H1 (cell line): ENCODE data around the gene LOXHD1. TPM values are rescaled to one million over a fixed set of nuclear protein-coding genes. Genes with fewer than 3 reads are reported as not detected.

Source experiments
- CTCF ChIA-PET: fragments of 300-600 bp; sonication (Branson Sonifier 250); formaldehyde crosslinking; loops from one replicate; lab custom pipeline; 2021; ENCODE audit not compliant: partially characterized antibody; lab: Charles Lee
- POLR2A ChIA-PET: fragments of 300-600 bp; sonication (Branson Sonifier 250); formaldehyde crosslinking; loops from one replicate; lab custom pipeline; 2021; ENCODE audit warnings: inconsistent platforms; ENCODE audit not compliant: partially characterized antibody; lab: Charles Lee
- DNase-seq, 2 experiments: peaks; one replicate each; pipeline versions ENCODE4 v3.0.0 to v3.0.0-alpha.2; 2010 to 2022; ENCODE audit warnings: low spot score in 2 of 2, low read depth in 1 of 2, mixed read lengths in 1 of 2
- FAIRE-seq: peaks from 2 replicates; lab custom pipeline; 2011; peaks lifted over from hg19 to GRCh38; lab: Jason Lieb, UNC
- H2AFZ ChIP-seq: 2 replicates; pipeline ENCODE4 v1.8.1; 2012; ENCODE audit warnings: low read length, inconsistent platforms
- H2AK5ac ChIP-seq: 2 replicates; pipeline ENCODE4 v1.6.1; 2013; ENCODE audit warnings: low read depth, low read length
- H2BK120ac ChIP-seq: replicated peaks from 2 replicates; pipeline ENCODE3; 2013; ENCODE audit warnings: low read depth, low read length, inconsistent platforms
- H2BK12ac ChIP-seq: 2 replicates; pipeline ENCODE4 v1.6.1; 2013; ENCODE audit warnings: low read depth, low read length
- H2BK15ac ChIP-seq: 2 replicates; pipeline ENCODE4 v1.6.1; 2013; ENCODE audit warnings: low read length
- H2BK20ac ChIP-seq: 2 replicates; pipeline ENCODE4 v1.6.1; 2013; ENCODE audit warnings: low read length
- H2BK5ac ChIP-seq: 2 replicates; pipeline ENCODE4 v1.6.1; 2013; ENCODE audit warnings: low read depth, low read length
- H3K14ac ChIP-seq: 2 replicates; pipeline ENCODE4 v1.6.1; 2013; ENCODE audit warnings: inconsistent platforms; ENCODE audit not compliant: insufficient read length
- H3K18ac ChIP-seq: 2 replicates; pipeline ENCODE4 v1.6.1; 2013; ENCODE audit warnings: low read length; ENCODE audit errors: extremely low read depth
- H3K23ac ChIP-seq: 2 replicates; pipeline ENCODE4 v1.6.1; 2013; ENCODE audit warnings: inconsistent platforms; ENCODE audit not compliant: insufficient read length
- H3K23me2 ChIP-seq: 2 replicates; pipeline ENCODE4 v1.6.1; 2013; ENCODE audit warnings: low read depth, low read length
- H3K27ac ChIP-seq: 2 replicates; pipeline ENCODE4 v1.6.1; 2011; ENCODE audit warnings: low read depth, low read length, inconsistent platforms
- H3K27me3 ChIP-seq, 4 experiments: replicated peaks in 1 of 4; 1 replicate in 1 of 4; 2 replicates in 3 of 4; pipeline versions ENCODE4 v1.6.1 to v1.8.1; 2011 to 2013; ENCODE audit warnings: low read length in 3 of 4, mild to moderate bottlenecking in 3 of 4, inconsistent platforms in 2 of 4, mixed read lengths in 2 of 4, moderate library complexity in 1 of 4; ENCODE audit not compliant: control insufficient read depth in 3 of 4, insufficient read depth in 3 of 4; ENCODE audit errors: extremely low read depth in 1 of 4
- H3K36me3 ChIP-seq, 4 experiments: 2 replicates each; pipeline versions ENCODE4 v1.6.1 to v1.8.1; 2011 to 2013; ENCODE audit warnings: mild to moderate bottlenecking in 4 of 4, low read length in 3 of 4, moderate library complexity in 2 of 4, control low read depth in 1 of 4, inconsistent platforms in 1 of 4; ENCODE audit not compliant: insufficient read depth in 4 of 4, control insufficient read depth in 2 of 4
- H3K4ac ChIP-seq: replicated peaks from 2 replicates; pipeline ENCODE3; 2013; ENCODE audit warnings: low read length, low read depth, mixed read lengths, inconsistent platforms; ENCODE audit not compliant: insufficient read length
- H3K4me1 ChIP-seq, 4 experiments: replicated peaks in 1 of 4; 1 replicate in 1 of 4; 2 replicates in 3 of 4; pipeline versions ENCODE4 v1.6.1 to v1.8.1; 2011 to 2013; ENCODE audit warnings: low read length in 3 of 4, inconsistent platforms in 2 of 4, mixed read lengths in 1 of 4; ENCODE audit not compliant: insufficient read depth in 4 of 4, control insufficient read depth in 3 of 4
- H3K4me2 ChIP-seq, 2 experiments: 2 replicates each; pipeline versions ENCODE4 v1.6.1 to v1.8.1; 2011 to 2013; ENCODE audit warnings: low read depth in 2 of 2, low read length in 2 of 2, control low read depth in 1 of 2, inconsistent platforms in 1 of 2, mild to moderate bottlenecking in 1 of 2; ENCODE audit not compliant: insufficient read depth in 1 of 2
- H3K4me3 ChIP-seq, 4 experiments: fragments of 200-600, 300-600 bp in 1 of 4; sonication (generic), shearing (Covaris generic), sonication (Bioruptor Twin) in 1 of 4; 2 replicates each; pipeline versions ENCODE4 v1.5.1 to v1.8.1; 2011 to 2016; ENCODE audit warnings: low read length in 4 of 4, low read depth in 3 of 4, control low read depth in 2 of 4, inconsistent platforms in 2 of 4, mild to moderate bottlenecking in 2 of 4, mixed read lengths in 1 of 4, moderate library complexity in 1 of 4; ENCODE audit not compliant: insufficient read depth in 2 of 4; ENCODE audit errors: extremely low read depth in 1 of 4
- H3K56ac ChIP-seq: replicated peaks from 2 replicates; pipeline ENCODE3; 2013; ENCODE audit warnings: low read depth, mild to moderate bottlenecking, mixed read lengths, low read length, inconsistent platforms; ENCODE audit not compliant: insufficient read length
- H3K79me1 ChIP-seq: 2 replicates; pipeline ENCODE4 v1.6.1; 2013; ENCODE audit warnings: low read depth, low read length, control low read depth
- H3K79me2 ChIP-seq, 2 experiments: 2 replicates each; pipeline versions ENCODE4 v1.6.1 to v1.8.1; 2012 to 2013; ENCODE audit warnings: low read length in 2 of 2, mild to moderate bottlenecking in 2 of 2, inconsistent platforms in 1 of 2; ENCODE audit not compliant: insufficient read depth in 2 of 2, control insufficient read depth in 1 of 2
- H3K9ac ChIP-seq, 4 experiments: replicated peaks in 1 of 4; 1 replicate in 1 of 4; 2 replicates in 3 of 4; pipeline versions ENCODE4 v1.6.1 to v1.8.1; 2011 to 2013; ENCODE audit warnings: low read depth in 3 of 4, low read length in 3 of 4, control low read depth in 2 of 4, mild to moderate bottlenecking in 2 of 4, moderate library complexity in 2 of 4, inconsistent platforms in 1 of 4; ENCODE audit errors: extremely low read depth in 1 of 4
- H3K9me3 ChIP-seq, 2 experiments: 2 replicates each; pipeline versions ENCODE4 v1.6.1 to v1.8.1; 2012 to 2013; ENCODE audit warnings: mild to moderate bottlenecking in 2 of 2, moderate library complexity in 2 of 2, control low read depth in 1 of 2, inconsistent platforms in 1 of 2, low read depth in 1 of 2, low read length in 1 of 2, mixed read lengths in 1 of 2; ENCODE audit not compliant: insufficient read depth in 2 of 2
- H4K20me1 ChIP-seq, 2 experiments: replicated peaks in 1 of 2; 2 replicates each; pipeline versions ENCODE3 to v1.8.1; 2011 to 2013; ENCODE audit warnings: inconsistent platforms in 2 of 2, low read length in 2 of 2, mild to moderate bottlenecking in 1 of 2; ENCODE audit not compliant: insufficient read depth in 2 of 2, control insufficient read depth in 1 of 2
- H4K5ac ChIP-seq: 2 replicates; pipeline ENCODE4 v1.6.1; 2013; ENCODE audit warnings: low read length, low read depth, mixed read lengths, inconsistent platforms; ENCODE audit not compliant: insufficient read length
- H4K8ac ChIP-seq: 2 replicates; pipeline ENCODE4 v1.8.0; 2013; ENCODE audit warnings: mild to moderate bottlenecking, moderate library complexity, low read length, inconsistent platforms; ENCODE audit not compliant: insufficient read depth; ENCODE audit errors: extremely low read depth
- H4K91ac ChIP-seq: replicated peaks from 2 replicates; pipeline ENCODE3; 2013; ENCODE audit warnings: low read length, mixed read lengths, inconsistent platforms; ENCODE audit not compliant: insufficient read length
- CEBPB ChIP-seq: IDR thresholded peaks from 2 replicates; pipeline ENCODE4 v1.6.1; 2012; ENCODE audit warnings: low read depth, low read length
- GTF2F1 ChIP-seq: IDR thresholded peaks from 2 replicates; pipeline ENCODE4 v1.6.1; 2012; ENCODE audit warnings: low read depth, low read length, improper control_type of control experiment, borderline replicate concordance
- NANOG ChIP-seq: IDR thresholded peaks from 2 replicates; pipeline ENCODE4 v1.6.1; 2011; ENCODE audit warnings: low read length, low read depth, mild to moderate bottlenecking, inconsistent platforms; ENCODE audit not compliant: insufficient read depth, poor library complexity, severe bottlenecking
- RBBP5 ChIP-seq: IDR thresholded peaks from 2 replicates; pipeline ENCODE4 v1.7.1; 2012; ENCODE audit warnings: low read depth, mild to moderate bottlenecking, inconsistent platforms, low read length, moderate library complexity, borderline replicate concordance
- TEAD4 ChIP-seq: IDR thresholded peaks from 2 replicates; pipeline ENCODE4 v1.6.1; 2012; ENCODE audit warnings: low read depth, low read length, inconsistent platforms, mixed read lengths
- WGBS, 2 experiments: shearing (Covaris generic) in 1 of 2; methylation state at CpG; one replicate each; pipeline versions ENCODE4 v1.1.6 to v1.1.7; 2013 to 2015; ENCODE audit warnings: low lambda C conversion rate in 2 of 2, mixed read lengths in 2 of 2, inconsistent platforms in 1 of 2, low coverage in 1 of 2, missing lambda C conversion rate in 1 of 2; ENCODE audit not compliant: insufficient replicate concordance in 2 of 2, insufficient coverage in 1 of 2, insufficient read length in 1 of 2; ENCODE audit errors: extremely low coverage in 1 of 2, missing lambda C conversion rate in 1 of 2; 5-methylcytosine and 5-hydroxymethylcytosine counted together
- polyA plus RNA-seq, 7 experiments: library from polyadenylated mRNA; depleted of rRNA in 3 of 7; stranded (reverse) in 5 of 7; unstranded in 2 of 7; fragments of >200 nt in 5 of 7; fragments of 200-250 nt in 2 of 7; gene quantifications; 1 replicate in 5 of 7; 2 replicates in 1 of 7; 4 replicates in 1 of 7; pipeline versions ENCODE4 v1.2.1 to v1.2.3, GENCODE V29; 2011 to 2013; ENCODE audit warnings: missing spikeins in 2 of 7, mixed read lengths in 2 of 7
- total RNA-seq: library from RNA; stranded (reverse); fragmentation: NEBNext Ultra II Directional; extraction: Animal tissue kit (Norgen Biotek cat#: 25700); gene quantifications from 2 replicates; pipeline ENCODE4 v1.2.1, GENCODE V29; 2021
- TF ChIP-seq, protein P1 (sequence below): IDR thresholded peaks from 2 replicates; pipeline ENCODE4 v1.6.1; 2012; ENCODE audit warnings: inconsistent platforms

Gene LOXHD1
- total and polyA plus RNA-seq, 2 of the 8 experiments (the other 6 are each of a cell fraction or from before 2014, with no cell fraction given) = 0.02 TPM; not detected in 1

DNA sequence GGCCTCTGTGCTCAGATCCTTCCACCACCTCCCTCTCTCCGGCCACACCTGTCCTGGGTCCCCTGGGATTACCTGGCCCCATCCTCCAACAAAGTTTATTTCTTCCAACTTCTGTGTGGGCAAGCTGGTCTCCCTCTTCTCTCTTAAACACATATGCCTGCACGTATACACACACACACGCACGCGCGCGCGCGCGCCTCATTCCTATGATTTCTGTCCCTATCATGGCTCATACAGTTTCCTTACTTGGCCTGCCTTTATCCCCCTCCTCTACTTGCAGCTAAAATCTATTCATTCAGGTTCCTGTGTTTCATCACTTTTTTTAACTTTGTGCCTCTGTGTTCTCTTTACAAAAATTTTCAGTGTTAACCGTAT, 96.4 kb downstream of the LOXHD1 start:
- FAIRE-seq (no peak), DNase-seq (peak in 1 of 2 experiments; percentile 33)
- H4K91ac ChIP-seq = no peak overlapping the region
- no peak overlapping the region for H4K8ac ChIP-seq
- H3K4me2 ChIP-seq = no peak overlapping the region
- no peak overlapping the region for H3K9ac ChIP-seq
- no peak overlapping the region for H2BK120ac ChIP-seq
- no peak overlapping the region for H2BK5ac ChIP-seq
- H3K4me3 ChIP-seq = no peak overlapping the region
- no peaks in the 10 kb centered on the region for H3K9me3 ChIP-seq
- H3K27me3 ChIP-seq = no peaks in the 10 kb centered on the region
- no peak overlapping the region for H3K4ac ChIP-seq
- POLR2A ChIA-PET = no interaction called here
- H3K79me2 ChIP-seq = no peaks in the 10 kb centered on the region
- CTCF ChIA-PET = interaction anchor here (0.9 to 6.6 kb wide), 7 partner anchors 6 to 279 kb away, joined by 3 to 32 read pairs (median 4); no protein-coding TSS in a partner anchor
- no peak overlapping the region for H3K27ac ChIP-seq
- no peak overlapping the region for H2AK5ac ChIP-seq
- no peaks in the 10 kb centered on the region for H3K36me3 ChIP-seq
- H2BK15ac ChIP-seq = no peak overlapping the region
- no peak overlapping the region for H3K23ac ChIP-seq
- H3K14ac ChIP-seq = no peak overlapping the region
- H2BK20ac ChIP-seq = no peak overlapping the region
- H3K79me1 ChIP-seq = no peaks in the 10 kb centered on the region
- H3K56ac ChIP-seq = no peak overlapping the region
- H2AFZ ChIP-seq = no peak overlapping the region
- 96% methylated on average over 11 of the region's 11 CpGs; no CpG with 5 or more reads in 1 of the 2 experiments for WGBS, 2 experiments
- H3K23me2 ChIP-seq = no peaks in the 10 kb centered on the region
- peaks cover 2 to 7% (median 5%) of the 10 kb centered on the region in 4 experiments; a peak in 6 of 7 replicates for H3K4me1 ChIP-seq
- no peak overlapping the region for H3K18ac ChIP-seq
- H2BK12ac ChIP-seq = no peak overlapping the region
- H4K20me1 ChIP-seq = no peaks in the 10 kb centered on the region
- no peak overlapping the region for H4K5ac ChIP-seq
- TF ChIP-seq CEBPB (no peak), NANOG (no peak), TEAD4 (no peak), GTF2F1 (no peak), RBBP5 (no peak)
- TF ChIP-seq, protein P1, sequence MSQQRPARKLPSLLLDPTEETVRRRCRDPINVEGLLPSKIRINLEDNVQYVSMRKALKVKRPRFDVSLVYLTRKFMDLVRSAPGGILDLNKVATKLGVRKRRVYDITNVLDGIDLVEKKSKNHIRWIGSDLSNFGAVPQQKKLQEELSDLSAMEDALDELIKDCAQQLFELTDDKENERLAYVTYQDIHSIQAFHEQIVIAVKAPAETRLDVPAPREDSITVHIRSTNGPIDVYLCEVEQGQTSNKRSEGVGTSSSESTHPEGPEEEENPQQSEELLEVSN = no peak
